ENCODE data around the gene STAG1. TPM values are rescaled to one million over a fixed set of nuclear protein-coding genes. Genes with fewer than 3 reads are reported as not detected.

STAG1 gene
- total and polyA plus RNA-seq, 9 of the 15 experiments (the other 6 are each of a cell fraction or from before 2014, with no cell fraction given): 2.7 to 17.7 (median 8.8) TPM

- TF ChIP-seq ELF1 (tag; IDR thresholded peaks at IDR 0.05) (peak; percentile 54; the same call in 1 of the 2 replicates), SMARCC2 (IDR thresholded peaks at IDR 0.05; ENCODE audit: low read depth) (no peak), PATZ1 (CRISPR knock-in tag; IDR thresholded peaks at IDR 0.05; ENCODE audit: borderline replicate concordance) (no peak), NR2C2 (CRISPR knock-in tag; IDR thresholded peaks at IDR 0.05) (no peak), NR2C2 (tag; IDR thresholded peaks at IDR 0.05) (no peak; the same call in none of the 2 replicates), ARNT (IDR thresholded peaks at IDR 0.05) (no peak), IRF2 (CRISPR knock-in tag; IDR thresholded peaks at IDR 0.05) (no peak), KAT2B (IDR thresholded peaks at IDR 0.05; ENCODE audit: low read depth, low read length) (no peak), GABPB1 (CRISPR knock-in tag; IDR thresholded peaks at IDR 0.05) (no peak), ZSCAN29 (IDR thresholded peaks at IDR 0.05) (no peak), POLR2H (tag; IDR thresholded peaks at IDR 0.05; ENCODE audit: low read depth) (peak; percentile 71; the same call in 1 of the 2 replicates), KLF16 (IDR thresholded peaks at IDR 0.05) (peak; percentile 1; the same call in 1 of the 2 replicates), CXXC5 (CRISPR knock-in tag; IDR thresholded peaks at IDR 0.05) (peak; percentile 94), BHLHE40 (IDR thresholded peaks at IDR 0.05; ENCODE audit: low read length) (peak; percentile 13; the same call in 1 of the 2 replicates), ZNF311 (CRISPR knock-in tag; IDR thresholded peaks at IDR 0.05) (no peak), PCBP1 (IDR thresholded peaks at IDR 0.05; ENCODE audit: low read depth, low read length, poor library complexity, severe bottlenecking) (peak; percentile 15), RNF2 (IDR thresholded peaks at IDR 0.05) (peak; percentile 36; the same call in 1 of the 2 replicates), TEAD4 (IDR thresholded peaks at IDR 0.05; ENCODE audit: low read length) (peak; percentile 28; the same call in 1 of the 2 replicates), TEAD4 (CRISPR knock-in tag; IDR thresholded peaks at IDR 0.05; ENCODE audit: borderline replicate concordance) (no peak), ESRRB (CRISPR knock-in tag; IDR thresholded peaks at IDR 0.05; ENCODE audit: borderline replicate concordance) (no peak), ZNF436 (CRISPR knock-in tag; IDR thresholded peaks at IDR 0.05) (no peak), NR1H2 (CRISPR knock-in tag; IDR thresholded peaks at IDR 0.05) (no peak), TFAP4 (CRISPR knock-in tag; IDR thresholded peaks at IDR 0.05; ENCODE audit: borderline replicate concordance) (0 out of 2 replicates have a peak, but pooled peaks have one; percentile 5), YY1 (IDR thresholded peaks at IDR 0.05; ENCODE audit: borderline replicate concordance in 1 of 3, control insufficient read depth in 1 of 3, extremely low read depth in 1 of 3, insufficient read depth in 3 of 3, insufficient read length in 1 of 3, insufficient replicate concordance in 2 of 3, low read depth in 1 of 3, low read length in 2 of 3) (peak; percentile 48 to 89 (median 80))
- TF ChIP-seq, protein P1, sequence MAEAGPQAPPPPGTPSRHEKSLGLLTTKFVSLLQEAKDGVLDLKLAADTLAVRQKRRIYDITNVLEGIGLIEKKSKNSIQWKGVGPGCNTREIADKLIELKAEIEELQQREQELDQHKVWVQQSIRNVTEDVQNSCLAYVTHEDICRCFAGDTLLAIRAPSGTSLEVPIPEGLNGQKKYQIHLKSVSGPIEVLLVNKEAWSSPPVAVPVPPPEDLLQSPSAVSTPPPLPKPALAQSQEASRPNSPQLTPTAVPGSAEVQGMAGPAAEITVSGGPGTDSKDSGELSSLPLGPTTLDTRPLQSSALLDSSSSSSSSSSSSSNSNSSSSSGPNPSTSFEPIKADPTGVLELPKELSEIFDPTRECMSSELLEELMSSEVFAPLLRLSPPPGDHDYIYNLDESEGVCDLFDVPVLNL (CRISPR knock-in tag; IDR thresholded peaks at IDR 0.05; ENCODE audit: low read depth): peak; percentile 89
Observed at GRCh38 chr3:136752422-136753325, 496 bp upstream of the STAG1 start (continued).

All from K562 (cell line).